ENCODE data around the gene KIF3B. TPM values are rescaled to one million over a fixed set of nuclear protein-coding genes. Genes with fewer than 3 reads are reported as not detected.

The KIF3B gene
- total and polyA plus RNA-seq, 2 of the 13 experiments (the other 11 are each of a cell fraction or from before 2014, with no cell fraction given) = 23.6 to 28.8 TPM

- TF ChIP-seq ZNF468 (CRISPR knock-in tag; IDR thresholded peaks at IDR 0.05) (0 out of 2 replicates have a peak, but pooled peaks have one; percentile 26), CREB3 (CRISPR knock-in tag; IDR thresholded peaks at IDR 0.05) (peak; percentile 50; the same call in 1 of the 2 replicates), NCOA1 (CRISPR knock-in tag; IDR thresholded peaks at IDR 0.05) (peak; percentile 80), CBX2 (IDR thresholded peaks at IDR 0.05; ENCODE audit: low read depth, low read length) (no peak), CBX2 (CRISPR knock-in tag; IDR thresholded peaks at IDR 0.05; ENCODE audit: low read depth) (no peak), MAZ (IDR thresholded peaks at IDR 0.05; ENCODE audit: borderline replicate concordance, low read depth, low read length) (peak; percentile 84), MAZ (CRISPR knock-in tag; IDR thresholded peaks at IDR 0.05; ENCODE audit: low read depth) (peak; percentile 66; the same call in 1 of the 2 replicates), ZNF710 (CRISPR knock-in tag; IDR thresholded peaks at IDR 0.05; ENCODE audit: borderline replicate concordance) (0 out of 2 replicates have a peak, but pooled peaks have one; percentile 10), NFATC3 (CRISPR knock-in tag; IDR thresholded peaks at IDR 0.05) (peak; percentile 97), TERF1 (CRISPR knock-in tag; IDR thresholded peaks at IDR 0.05) (no peak), ZNF879 (CRISPR knock-in tag; IDR thresholded peaks at IDR 0.05) (no peak), MLX (CRISPR knock-in tag; IDR thresholded peaks at IDR 0.05) (0 out of 2 replicates have a peak, but pooled peaks have one; percentile 18), JARID2 (CRISPR knock-in tag; IDR thresholded peaks at IDR 0.05; ENCODE audit: insufficient replicate concordance) (no peak), TBL1XR1 (IDR thresholded peaks at IDR 0.05; ENCODE audit: borderline replicate concordance, low read length, partially characterized antibody) (no peak), ZNF280D (CRISPR knock-in tag; IDR thresholded peaks at IDR 0.05) (peak; percentile 46; the same call in 1 of the 2 replicates), ZNF784 (CRISPR knock-in tag; IDR thresholded peaks at IDR 0.05; ENCODE audit: borderline replicate concordance) (no peak; the same call in none of the 2 replicates)
Measured at GRCh38 chr20:32358883-32359632, 81.6 kb downstream of the KIF3B start (continued).
